Activated naive CD4-positive, alpha-beta T cell treated with anti-CD3 and anti-CD28 coated beads, Interleukin-2, amount 50 U/mL, for 72 hours (primary cell): ENCODE data around the gene HMCN1. TPM values are rescaled to one million over a fixed set of nuclear protein-coding genes. Genes with fewer than 3 reads are reported as not detected.
"Not testable (repeated sequence)": the region's sequence is repeated elsewhere in the genome, so short reads cannot be mapped to it uniquely, and the experiment has no call there.

Experiments used
- ATAC-seq, 2 donors: fragments of 150-1000 bp; cut with Tn5 transposase; 2 replicates each; pipeline ENCODE4 v1.10.0; 2021; ENCODE audit warnings: mild to moderate bottlenecking in 2 of 2, moderate library complexity in 2 of 2
- DNase-seq, 2 donors: peaks; one replicate each; pipeline ENCODE4 v3.0.0; 2021 to 2022; ENCODE audit warnings: low spot score in 2 of 2
- H3K27ac Mint-ChIP-seq, 2 donors: one replicate each; pipeline ENCODE4 v1.8.0; 2022; ENCODE audit warnings: mild to moderate bottlenecking in 2 of 2, mixed read lengths in 2 of 2
- H3K36me3 Mint-ChIP-seq, 2 donors: one replicate each; pipeline ENCODE4 v1.8.0; 2022; ENCODE audit warnings: mixed read lengths in 2 of 2
- H3K9me3 Mint-ChIP-seq, 2 donors: one replicate each; pipeline ENCODE4 v1.8.0; 2022; ENCODE audit warnings: mixed read lengths in 2 of 2
- total RNA-seq, 2 donors: library from RNA; stranded (reverse); gene quantifications; one replicate each; pipeline ENCODE4 v1.2.3, GENCODE V29; 2022

The HMCN1 gene
- total RNA-seq, 2 donors from 2014 or later, result 0.14 TPM; not detected in 1

DNA sequence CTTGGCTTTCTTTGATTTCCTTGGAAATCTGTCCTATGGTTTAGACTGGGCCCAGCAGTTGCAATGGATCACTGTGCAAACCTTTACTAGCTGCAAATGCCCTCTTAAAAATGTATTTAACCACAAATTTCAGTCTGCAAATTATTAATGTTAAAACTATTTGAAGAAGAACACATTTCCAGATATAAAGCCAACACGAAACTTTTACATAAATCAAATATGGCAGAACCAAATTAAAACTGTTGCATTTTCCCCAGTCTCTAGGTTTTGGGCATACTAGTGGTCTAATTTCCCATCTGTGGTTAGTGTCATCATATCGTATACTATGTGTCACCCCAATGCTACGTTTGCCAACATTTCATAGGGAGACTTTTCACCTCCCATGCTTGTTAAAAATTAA lies 52.3 kb downstream of the HMCN1 start:
- no peak overlapping the region for H3K27ac Mint-ChIP-seq
- no peak for DNase-seq
- peaks cover 6 to 9% of the 10 kb centered on the region in 2 donors for H3K9me3 Mint-ChIP-seq
- ATAC-seq, result no peak
- H3K36me3 Mint-ChIP-seq, result peaks cover 0 to 7% of the 10 kb centered on the region in 2 donors

DNA sequence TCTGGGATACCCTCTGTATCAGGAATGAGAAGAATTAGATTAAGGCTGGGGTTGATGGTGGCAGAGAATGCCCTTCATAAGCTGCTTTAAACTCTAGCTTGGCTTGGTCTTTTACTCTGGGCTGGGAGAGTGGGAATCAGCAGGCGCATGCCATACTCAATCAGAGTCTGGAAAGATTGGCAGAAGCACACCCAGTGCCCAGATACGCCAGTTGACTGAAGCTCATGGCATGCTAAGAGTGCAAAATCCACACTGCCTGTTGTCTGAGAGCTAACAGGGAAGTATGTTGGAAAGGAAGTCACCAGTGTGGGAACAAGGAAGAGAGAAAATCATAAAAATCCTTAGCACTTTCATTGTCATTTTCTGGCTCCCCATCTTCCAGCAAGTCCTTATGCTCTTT lies 53.0 kb downstream of the HMCN1 start:
- H3K36me3 Mint-ChIP-seq, result peaks cover 0 to 5% of the 10 kb centered on the region in 2 donors
- no peak for DNase-seq
- no peak overlapping the region for H3K27ac Mint-ChIP-seq
- ATAC-seq, result no peak
- peaks cover 3 to 9% of the 10 kb centered on the region in 2 donors for H3K9me3 Mint-ChIP-seq

DNA sequence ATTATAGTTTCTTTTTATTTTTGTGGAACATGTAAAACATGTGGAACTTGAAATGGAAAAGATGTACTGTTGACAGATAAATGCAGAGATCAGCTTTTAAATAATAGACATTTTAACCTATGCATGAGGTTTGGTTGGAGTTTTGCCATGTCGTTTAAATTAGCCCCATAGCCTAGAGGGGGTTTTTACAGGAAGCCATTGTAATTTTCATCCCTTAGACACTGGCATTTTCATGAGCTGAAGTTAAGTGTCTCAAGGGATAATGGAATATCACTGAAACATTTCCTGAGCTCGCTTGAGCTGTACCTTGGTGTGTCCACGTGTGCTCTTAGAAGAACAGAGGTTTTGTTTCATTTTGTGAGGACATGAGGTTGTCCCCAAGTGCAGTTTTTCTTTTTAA lies 54.2 kb downstream of the HMCN1 start:
- Mint-ChIP-seq H3K27ac (no peak overlapping the region), H3K36me3 (no peaks in the 10 kb centered on the region), H3K9me3 (peaks cover 0 to 4% of the 10 kb centered on the region in 2 donors)
- no peak for DNase-seq
- no peak for ATAC-seq

DNA sequence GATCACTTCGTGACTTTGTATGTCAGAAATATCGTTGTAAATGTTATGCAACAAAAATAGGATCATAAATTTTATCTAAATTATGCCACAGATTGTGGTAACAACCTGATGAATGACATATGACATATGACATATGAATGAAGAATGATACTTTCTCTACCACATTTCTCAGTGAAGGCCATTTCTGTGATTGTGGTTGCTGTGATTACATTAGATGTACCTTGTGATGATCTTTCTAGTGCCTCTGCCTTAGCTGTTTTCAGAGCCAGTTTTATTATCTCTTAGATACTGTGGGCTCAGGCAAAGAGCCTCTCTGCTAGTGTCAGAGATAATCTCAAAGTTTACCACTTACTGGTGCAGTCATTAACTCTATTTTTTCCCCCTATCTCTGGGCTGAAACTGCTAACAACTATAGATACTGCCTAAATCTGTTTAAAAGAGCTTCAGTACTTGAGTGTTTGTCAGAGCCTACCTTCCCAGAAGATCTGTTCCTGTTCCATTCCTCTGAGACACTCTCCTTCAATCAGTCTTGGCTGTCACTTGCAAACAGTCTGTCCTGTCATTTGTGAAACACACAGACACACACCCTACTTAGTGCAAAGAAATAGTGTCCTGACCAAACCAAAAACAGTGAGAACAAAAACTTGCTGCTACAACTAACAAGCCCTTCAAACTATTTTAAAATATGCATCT lies 55.5 kb downstream of the HMCN1 start:
- DNase-seq, result no peak
- no peak for ATAC-seq
- Mint-ChIP-seq H3K36me3 (no peaks in the 10 kb centered on the region), H3K27ac (no peak overlapping the region), H3K9me3 (peaks cover 0 to 1% of the 10 kb centered on the region in 2 donors)

DNA sequence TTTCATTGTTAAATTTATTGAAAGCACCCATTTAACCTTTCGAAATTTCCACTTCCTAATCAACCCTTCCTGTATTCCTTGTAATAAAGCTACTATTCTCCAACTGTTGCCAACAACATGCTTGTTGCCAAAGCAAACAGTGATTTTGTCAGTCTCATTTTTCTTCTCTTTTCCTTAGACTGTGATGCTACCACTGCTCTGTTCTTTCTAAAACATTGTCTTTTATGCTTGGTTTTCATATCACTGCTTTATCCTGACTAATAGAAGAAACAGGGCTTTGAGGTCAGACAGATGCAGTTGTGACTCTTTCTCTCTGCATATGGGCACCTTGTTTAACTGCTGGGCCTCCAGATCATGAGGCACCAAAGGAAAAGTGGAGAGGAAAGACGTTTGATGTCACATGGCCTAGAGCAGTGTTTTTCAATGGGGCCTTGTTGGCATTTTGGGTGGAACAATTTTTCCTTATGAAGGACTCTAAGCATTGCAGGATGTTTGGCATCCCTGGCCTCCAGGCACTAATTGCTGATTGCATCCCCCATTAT lies 56.1 kb downstream of the HMCN1 start:
- Mint-ChIP-seq H3K9me3 (no peaks in the 10 kb centered on the region), H3K27ac (no peak overlapping the region), H3K36me3 (no peaks in the 10 kb centered on the region)
- DNase-seq, result no peak
- no peak for ATAC-seq

DNA sequence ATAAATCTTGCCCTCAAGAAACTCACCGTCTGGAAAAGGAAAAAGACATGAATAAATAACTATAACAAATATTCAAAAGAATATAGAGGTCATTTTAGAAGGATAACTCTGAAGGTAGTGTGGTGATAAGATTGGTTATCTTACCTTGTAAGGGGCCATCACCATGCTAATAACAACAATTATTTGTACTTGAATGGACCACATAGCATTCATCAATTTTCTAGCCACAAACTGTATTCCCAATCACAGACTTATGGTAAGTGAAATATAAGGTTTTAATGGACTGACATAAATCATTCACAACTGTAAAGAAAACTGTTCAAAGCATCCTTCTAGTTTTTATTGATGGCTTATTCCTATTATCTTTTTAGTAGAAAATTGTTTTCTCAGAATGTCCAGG lies 57.8 kb downstream of the HMCN1 start:
- DNase-seq, result no peak
- ATAC-seq, result no peak
- H3K36me3 Mint-ChIP-seq, result no peaks in the 10 kb centered on the region
- H3K9me3 Mint-ChIP-seq, result peaks cover 0 to 5% of the 10 kb centered on the region in 2 donors
- no peak overlapping the region for H3K27ac Mint-ChIP-seq

DNA sequence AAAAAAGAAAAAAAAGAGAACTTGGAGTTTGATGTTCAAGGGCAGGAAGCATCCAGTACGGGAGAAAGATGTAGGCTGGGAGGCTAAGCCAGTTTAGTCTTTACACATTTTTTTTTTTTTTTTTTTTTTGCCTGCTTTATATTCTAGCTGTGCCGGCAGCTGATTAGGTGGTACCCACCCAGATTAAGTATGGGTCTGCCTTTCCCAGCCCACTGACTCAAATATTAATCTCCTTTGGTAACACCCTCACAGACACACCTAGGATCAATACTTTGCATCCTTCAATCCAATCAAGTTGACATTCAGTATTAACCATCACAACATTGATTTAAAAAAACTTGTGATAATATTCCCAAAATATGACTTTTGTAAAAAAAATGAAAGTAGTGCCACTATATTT lies 60.3 kb downstream of the HMCN1 start:
- DNase-seq, ATAC-seq, H3K9me3 Mint-ChIP-seq, H3K36me3 Mint-ChIP-seq, H3K27ac Mint-ChIP-seq: not testable (repeated sequence)

DNA sequence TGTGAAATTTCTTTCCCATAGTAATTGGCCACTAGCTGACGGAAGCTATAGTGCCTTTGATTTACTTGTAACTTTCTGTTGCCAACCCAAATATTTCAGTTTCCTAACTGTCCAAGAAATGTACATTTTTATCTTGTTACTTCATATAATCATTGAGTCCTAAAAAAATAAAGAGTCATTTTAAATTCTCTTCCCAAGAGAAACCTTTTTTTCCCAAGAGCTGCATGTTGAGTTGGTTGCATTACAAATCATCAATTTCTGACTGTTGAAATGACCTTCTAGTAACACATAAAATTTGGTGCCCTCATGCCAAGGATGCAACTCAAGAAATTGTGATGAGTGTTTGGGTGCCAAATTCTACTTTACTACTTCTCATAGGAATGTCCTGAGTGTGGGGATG lies 61.0 kb downstream of the HMCN1 start:
- DNase-seq, result no peak
- ATAC-seq, result no peak
- H3K9me3 Mint-ChIP-seq, result peaks cover 0 to 7% of the 10 kb centered on the region in 2 donors
- no peaks in the 10 kb centered on the region for H3K36me3 Mint-ChIP-seq
- no peak overlapping the region for H3K27ac Mint-ChIP-seq

DNA sequence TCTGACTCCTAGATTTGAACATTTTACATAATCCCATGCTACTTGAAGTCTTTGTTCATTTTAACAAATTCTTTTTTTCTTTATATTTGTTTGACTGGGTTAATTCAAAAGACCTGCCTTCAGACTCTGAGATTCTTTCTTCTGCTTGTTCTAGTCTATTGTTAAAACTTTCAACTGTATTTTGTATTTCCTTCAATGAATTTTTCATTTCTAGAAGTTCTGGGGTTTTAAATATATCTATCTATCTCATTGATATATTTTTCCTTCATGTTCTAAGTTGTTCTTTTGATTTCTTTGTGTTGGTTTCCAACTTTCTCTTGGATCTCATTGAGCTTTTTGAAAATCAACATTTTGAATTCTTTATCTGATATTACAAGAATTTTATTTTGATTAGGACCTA lies 64.3 kb downstream of the HMCN1 start:
- H3K9me3 Mint-ChIP-seq, result peaks cover 0 to 7% of the 10 kb centered on the region in 2 donors

DNA sequence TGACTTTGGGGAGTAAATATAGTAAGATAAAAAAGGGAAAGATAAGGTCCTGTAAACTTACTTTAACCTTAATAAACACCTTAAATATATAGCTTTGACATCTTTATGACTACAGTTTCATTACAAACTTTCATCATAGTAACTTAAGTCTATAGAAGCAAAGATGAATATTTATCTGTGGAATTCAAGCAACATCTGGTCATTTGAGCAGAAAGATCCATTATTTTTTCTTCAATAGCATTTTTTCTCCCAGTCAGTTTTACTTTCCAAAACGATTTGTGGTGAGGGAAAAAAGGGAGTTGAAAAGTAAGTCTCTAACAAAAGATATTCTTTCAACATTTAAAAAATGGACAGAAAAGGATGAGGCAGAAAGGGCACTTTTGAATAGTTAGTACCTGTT lies 69.0 kb downstream of the HMCN1 start:
- Mint-ChIP-seq H3K27ac (no peak overlapping the region), H3K36me3 (no peaks in the 10 kb centered on the region), H3K9me3 (no peaks in the 10 kb centered on the region)
- DNase-seq (no peak), ATAC-seq (no peak)

More for the DNA sequence above, 64.3 kb downstream of the HMCN1 start:
- DNase-seq (no peak), ATAC-seq (no peak)
- no peaks in the 10 kb centered on the region for H3K36me3 Mint-ChIP-seq
- H3K27ac Mint-ChIP-seq, result no peak overlapping the region

DNA sequence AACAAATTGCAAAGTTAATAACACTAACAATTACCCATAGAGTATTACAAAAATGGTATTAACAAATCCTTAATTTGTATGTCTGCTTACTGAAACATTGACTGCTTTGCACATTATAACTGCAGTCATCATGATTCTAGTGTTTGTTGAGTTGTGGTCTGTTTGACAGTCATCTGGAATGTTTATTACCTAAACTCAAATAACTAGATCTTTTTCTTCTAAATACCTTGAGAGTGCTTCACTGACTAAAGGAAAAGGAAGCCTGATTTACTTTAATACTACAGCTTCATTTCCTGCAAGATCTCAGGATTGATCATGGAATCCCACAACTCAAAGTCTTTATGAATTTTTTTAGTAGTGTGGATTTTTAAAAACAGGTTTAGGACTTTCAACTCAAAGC lies 70.0 kb downstream of the HMCN1 start:
- no peak for ATAC-seq
- Mint-ChIP-seq H3K27ac (no peak overlapping the region), H3K9me3 (no peaks in the 10 kb centered on the region), H3K36me3 (no peaks in the 10 kb centered on the region)
- no peak for DNase-seq

DNA sequence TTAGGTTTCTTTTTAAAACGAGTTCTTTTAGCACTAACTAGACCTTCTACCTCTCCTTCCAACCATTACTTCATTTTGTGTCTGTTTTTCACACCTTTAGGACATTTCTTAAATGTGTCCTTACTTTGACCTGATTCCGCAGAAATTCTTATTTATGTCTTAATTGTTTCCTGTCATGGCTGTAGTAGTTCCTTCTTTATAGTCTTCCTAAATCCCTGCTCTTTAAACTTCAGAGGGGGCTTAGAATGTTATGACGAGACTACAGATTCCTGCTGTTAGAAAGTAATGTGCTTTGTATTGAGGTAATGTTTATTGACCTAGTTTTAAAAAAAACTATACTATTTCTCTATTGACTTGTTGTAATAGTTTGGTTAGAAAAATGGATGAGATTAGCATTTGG lies 70.4 kb downstream of the HMCN1 start:
- Mint-ChIP-seq H3K36me3 (no peaks in the 10 kb centered on the region), H3K9me3 (no peaks in the 10 kb centered on the region), H3K27ac (no peak overlapping the region)
- no peak for DNase-seq
- ATAC-seq, result no peak

DNA sequence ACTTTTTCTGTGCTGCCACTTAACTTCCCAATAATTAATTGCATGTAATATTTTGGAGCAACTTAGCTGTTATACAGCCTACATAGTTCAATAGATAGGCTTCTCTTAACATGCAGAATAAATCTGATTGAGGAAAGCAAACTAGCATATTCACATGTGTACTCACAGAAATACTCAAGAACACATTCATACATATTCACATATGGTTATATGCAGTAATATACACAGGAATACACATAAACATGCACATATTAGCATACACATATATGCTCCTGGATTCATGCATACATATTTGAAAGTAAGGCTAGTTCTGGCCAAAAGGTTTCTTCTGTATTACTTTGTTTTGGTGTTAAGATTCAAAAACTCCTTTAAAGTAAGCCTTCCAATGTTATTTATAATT lies 73.1 kb downstream of the HMCN1 start:
- H3K36me3 Mint-ChIP-seq, result no peaks in the 10 kb centered on the region
- H3K9me3 Mint-ChIP-seq, result no peaks in the 10 kb centered on the region
- H3K27ac Mint-ChIP-seq, result no peak overlapping the region
- ATAC-seq (no peak), DNase-seq (no peak)

DNA sequence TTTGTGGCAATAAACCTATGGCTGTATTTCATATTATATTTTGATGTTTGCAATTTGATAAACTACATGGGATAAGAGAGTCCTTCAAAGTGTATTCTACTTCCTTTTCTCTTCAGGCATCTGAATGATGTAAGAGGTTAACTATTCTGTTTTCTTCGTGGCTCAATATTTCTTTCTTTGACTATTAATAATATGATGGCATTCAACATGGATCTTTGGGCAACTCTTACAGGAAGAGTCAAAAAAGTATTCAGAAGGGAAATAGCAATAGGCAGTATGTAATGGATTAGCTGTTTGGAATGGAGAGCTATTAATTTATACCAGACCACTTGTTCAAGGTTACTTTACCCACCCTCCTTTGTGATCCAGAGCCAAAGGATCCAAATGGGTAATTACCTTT lies 74.4 kb downstream of the HMCN1 start:
- Mint-ChIP-seq H3K27ac (no peak overlapping the region), H3K9me3 (no peaks in the 10 kb centered on the region), H3K36me3 (no peaks in the 10 kb centered on the region)
- ATAC-seq, result no peak
- no peak for DNase-seq

DNA sequence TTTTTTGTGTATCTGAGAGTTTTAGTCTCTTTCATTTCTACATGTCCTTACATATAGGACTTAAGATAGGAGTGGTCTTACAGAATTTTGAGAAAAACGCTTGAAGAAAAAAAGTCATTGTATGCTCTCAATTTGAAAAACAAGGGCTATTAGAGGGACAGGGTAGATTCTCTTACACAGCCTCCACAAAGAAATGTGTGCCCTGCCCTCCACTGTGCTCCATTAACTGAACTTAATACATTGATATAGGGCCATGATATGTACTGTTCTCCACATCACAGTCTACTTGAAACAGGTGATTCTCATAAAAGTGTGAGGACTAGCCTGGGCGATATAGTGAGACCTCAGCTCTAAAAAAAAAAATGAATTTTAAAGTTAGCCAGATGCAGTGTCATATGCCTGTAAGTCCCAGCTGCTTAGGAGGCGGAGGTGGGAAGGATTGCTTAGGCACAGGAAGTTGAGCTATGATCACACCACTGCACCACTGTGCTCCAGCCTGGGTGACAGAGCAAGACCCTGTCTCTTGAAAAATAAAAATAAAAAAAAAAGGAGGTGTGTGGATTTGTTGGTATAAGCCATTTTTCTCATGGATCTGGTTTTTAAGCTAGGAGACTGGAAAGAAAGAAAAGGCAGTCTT lies 77.0 kb downstream of the HMCN1 start:
- ATAC-seq (no peak), DNase-seq (no peak)
- H3K9me3 Mint-ChIP-seq, result no peaks in the 10 kb centered on the region
- no peaks in the 10 kb centered on the region for H3K36me3 Mint-ChIP-seq
- no peak overlapping the region for H3K27ac Mint-ChIP-seq

DNA sequence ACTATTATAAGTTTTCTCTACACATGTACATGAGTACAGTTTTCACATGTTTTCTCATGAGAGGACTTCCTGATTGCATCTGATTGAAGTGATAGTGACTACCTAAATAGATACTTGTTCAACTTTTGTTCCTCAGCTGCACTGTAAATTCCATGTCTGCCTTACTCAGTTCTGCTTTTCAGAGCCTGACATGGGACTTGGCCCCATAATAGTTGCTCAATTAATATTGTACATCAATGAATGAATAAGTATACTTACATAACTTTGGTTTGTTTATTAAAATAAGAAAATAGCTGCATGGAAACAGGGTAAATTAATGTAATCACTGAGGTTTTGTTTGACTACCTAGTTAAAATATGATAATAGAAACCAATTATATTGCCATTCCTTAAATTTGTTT lies 78.7 kb downstream of the HMCN1 start:
- H3K27ac Mint-ChIP-seq, result no peak overlapping the region
- DNase-seq (no peak), ATAC-seq (no peak)
- no peaks in the 10 kb centered on the region for H3K36me3 Mint-ChIP-seq
- H3K9me3 Mint-ChIP-seq, result no peaks in the 10 kb centered on the region

DNA sequence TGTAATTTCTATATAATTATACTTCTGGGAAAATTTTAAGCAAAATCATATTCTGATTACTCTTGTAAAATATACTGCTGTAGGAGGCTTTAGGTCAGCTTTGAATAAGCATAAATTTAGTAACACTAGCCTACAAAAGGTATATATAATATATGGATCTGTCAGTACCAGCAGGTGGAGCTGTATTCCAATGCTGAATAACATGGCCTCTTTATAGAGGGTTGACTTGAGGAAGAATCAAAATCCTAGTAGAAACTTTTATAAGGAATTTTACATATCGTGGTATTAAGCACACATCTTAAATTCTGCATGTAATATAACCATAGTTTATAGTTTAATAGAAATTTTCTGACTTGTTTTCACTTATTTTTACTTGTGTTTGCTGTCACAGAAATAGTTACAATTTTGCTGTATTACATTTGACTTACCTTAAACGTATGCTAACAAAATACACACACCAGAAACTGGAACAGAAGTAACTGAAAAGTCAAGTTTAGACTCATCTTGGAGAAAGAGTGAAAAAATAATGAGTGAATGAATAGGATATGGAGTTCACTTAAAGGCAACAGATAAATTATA lies 79.3 kb downstream of the HMCN1 start:
- no peaks in the 10 kb centered on the region for H3K36me3 Mint-ChIP-seq
- H3K9me3 Mint-ChIP-seq, result no peaks in the 10 kb centered on the region
- no peak for DNase-seq
- ATAC-seq, result peak in 1 of 2 donors; percentile 64
- H3K27ac Mint-ChIP-seq, result no peak overlapping the region

DNA sequence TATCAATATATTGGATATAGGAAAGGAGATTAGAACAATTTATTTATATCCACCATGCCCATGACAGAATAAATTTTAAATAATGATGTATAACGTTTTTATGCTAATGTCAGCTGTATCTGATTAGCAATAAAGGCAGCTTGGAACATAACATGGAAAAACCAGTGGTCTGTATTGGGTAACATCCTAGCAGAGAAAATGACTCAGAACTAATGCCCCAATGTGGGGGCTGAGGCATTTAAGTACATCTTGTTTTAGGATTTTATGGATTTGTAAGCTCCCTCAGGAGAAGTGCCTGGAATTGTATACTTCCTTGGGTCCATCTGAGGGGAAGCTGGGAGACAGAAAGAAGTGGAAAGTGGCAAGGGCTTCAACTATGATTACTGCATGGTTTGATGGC lies 82.3 kb downstream of the HMCN1 start:
- H3K27ac Mint-ChIP-seq, result no peak overlapping the region
- ATAC-seq (no peak), DNase-seq (no peak)
- no peaks in the 10 kb centered on the region for H3K36me3 Mint-ChIP-seq
- no peaks in the 10 kb centered on the region for H3K9me3 Mint-ChIP-seq
